Cortex of kidney (tissue), 1 donor: Measurements from ENCODE around the gene CNR2.
"Not testable (repeated sequence)": the region's sequence is repeated elsewhere in the genome, so short reads cannot be mapped to it uniquely, and the experiment has no call there.

Experiments used
- DNase-seq: peaks from one replicate; lab custom pipeline; 2025; lab: John Stamatoyannopoulos, UW

Gene CNR2

DNA sequence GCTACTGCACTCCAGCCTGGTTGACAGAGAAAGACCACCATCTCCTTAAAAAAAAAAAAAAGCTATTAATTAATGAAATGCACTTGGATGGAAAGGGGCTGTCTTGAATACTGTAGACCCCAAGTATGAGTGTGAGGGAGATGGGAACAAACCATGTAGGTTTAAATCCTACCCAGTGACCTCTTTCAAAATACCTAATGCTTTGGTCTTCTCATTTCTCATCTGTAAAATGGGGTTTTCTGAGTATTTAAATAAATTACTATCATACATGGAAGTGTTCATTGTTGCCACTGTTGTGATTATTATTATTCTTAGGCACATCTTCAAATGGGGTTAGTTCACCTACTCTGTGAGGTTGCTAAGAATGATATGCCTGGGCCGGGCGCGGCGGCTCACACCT, 27.9 kb downstream of the CNR2 start:
- DNase-seq, result no peak

DNA sequence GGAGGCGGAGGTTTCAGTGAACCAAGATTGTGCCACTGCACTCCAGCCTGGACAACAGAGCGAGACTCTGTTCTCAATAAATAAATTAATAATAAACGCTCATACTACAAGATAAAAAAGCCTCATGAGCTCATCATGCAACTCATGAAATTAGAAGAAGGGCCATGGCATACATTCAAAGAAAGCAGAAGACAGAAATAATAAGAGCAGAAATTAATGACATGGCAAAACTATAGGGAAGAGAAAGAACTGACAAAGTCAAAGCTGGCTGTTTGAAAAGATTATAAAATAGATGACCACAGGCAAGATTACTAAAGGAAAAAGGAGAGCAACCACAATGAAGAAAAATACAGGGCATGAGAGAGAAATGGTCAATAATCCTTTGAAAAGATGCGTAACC, 30.4 kb downstream of the CNR2 start:
- DNase-seq, result no peak

DNA sequence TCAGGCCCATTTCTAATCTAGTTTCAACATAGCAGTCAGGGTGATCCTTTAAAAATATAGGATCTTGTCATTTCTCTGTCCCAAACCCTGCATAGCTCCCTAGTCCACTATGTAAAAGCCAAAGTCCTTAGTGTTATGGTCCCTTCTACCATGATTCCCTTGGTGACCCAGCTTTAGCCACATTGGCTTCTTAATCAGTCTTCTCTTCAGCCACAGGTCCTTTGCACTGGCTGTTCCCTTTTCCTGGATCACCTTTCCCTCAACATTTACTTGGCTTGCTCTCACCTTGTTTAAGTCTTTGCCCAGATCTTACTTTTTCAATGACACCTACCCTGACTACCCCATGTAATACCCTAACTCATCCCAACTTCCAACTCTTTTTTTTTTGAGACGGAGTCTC, 33.4 kb downstream of the CNR2 start:
- DNase-seq, result no peak

DNA sequence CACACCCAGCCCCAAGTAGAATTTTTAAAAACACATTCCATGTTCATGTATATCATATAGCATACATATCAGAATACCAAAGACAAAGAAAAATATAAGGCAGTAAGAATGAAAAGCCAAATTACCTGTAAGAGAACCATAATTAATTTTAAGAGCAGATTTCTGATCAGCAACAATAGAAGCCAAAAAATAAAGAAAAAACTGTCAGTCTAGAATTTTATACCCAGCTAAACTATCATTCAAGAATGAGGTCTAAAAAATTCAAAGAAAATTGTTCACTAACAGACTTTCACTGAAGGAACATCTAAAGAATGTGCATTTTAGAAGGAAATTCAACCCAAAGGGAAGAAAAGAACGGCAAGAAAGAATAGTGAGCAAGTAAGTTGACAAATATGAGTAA, 34.5 kb downstream of the CNR2 start:
- no peak for DNase-seq

DNA sequence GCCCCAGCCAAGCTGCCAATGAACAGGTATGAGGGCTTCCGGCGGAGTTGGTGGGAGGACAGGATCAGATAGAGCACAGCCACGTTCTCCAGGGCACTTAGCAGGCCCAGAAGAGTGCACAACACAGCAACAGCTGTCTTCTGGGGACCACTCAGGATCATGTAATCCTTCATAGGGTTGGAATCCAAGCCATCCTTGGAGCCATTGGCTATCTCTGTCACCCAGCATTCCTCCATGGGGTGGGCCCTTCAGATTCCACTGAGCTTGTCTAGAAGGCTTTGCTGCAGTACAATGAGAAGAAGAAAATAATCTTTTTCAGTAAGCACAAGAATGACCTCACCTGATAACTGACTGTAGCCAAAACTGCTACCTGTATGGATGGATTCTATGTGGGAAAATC, 37.8 kb downstream of the CNR2 start:
- DNase-seq, result no peak

DNA sequence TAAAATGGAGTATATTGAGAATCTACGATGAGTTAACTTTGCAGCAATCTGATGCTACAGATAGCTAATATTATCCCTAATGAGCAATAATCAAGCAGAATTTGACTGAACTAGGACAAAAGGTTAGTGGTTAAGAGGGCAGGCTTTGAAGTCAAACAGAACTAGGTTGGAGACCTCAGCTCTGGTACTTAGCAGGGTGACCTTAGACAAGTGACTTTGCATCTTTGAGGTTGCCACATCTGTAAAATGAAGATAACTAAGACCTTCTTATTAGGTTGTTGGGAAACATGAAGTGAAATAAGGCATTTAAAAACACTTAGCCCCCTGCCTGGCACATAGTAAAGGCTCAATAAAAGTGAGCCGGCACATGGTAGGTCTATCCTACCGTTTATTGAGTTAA, 40.7 kb downstream of the CNR2 start:
- DNase-seq, result no peak

DNA sequence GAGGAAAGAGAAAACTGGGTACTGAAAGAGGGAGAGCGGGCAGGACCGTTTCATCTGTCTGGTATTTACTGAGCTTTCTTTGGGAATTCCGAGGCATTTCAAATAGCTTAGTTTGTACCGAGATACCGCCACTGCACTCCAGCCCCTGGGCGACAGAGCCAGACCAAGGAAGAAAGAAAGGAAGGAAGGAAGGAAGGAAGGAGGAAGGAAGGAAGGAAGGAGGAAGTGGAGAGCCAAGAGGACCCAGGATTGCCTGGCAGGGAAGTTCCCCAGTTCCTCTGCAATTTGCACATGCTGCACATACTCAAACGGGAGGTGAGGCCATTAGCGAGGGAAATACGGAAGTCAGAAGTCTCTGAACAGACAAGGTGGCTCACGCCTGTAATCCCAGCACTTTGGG, 44.1 kb downstream of the CNR2 start:
- no peak for DNase-seq

DNA sequence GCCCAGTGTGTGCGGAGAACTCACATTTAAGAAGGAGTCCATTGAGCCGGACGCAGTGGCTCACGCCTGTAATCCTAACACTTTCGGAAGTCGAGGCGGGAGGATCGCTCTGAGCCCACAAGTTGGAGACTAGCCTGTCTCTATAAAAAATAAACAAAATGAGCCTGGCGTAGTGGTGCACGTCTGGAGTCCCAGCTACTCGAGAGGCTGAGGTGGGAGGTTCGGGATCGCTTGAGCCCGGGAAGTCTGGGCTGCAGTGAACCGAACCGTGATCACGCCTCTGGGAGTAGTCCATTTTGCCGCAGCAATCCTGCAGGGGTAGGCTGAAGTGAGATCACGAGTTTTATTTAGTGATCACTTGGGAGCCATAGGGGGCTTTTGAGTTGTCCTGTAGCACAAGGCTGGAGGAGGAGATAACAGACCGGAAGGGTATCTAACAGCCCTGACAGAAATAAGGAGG, 44.6 kb downstream of the CNR2 start:
- DNase-seq, result no peak

DNA sequence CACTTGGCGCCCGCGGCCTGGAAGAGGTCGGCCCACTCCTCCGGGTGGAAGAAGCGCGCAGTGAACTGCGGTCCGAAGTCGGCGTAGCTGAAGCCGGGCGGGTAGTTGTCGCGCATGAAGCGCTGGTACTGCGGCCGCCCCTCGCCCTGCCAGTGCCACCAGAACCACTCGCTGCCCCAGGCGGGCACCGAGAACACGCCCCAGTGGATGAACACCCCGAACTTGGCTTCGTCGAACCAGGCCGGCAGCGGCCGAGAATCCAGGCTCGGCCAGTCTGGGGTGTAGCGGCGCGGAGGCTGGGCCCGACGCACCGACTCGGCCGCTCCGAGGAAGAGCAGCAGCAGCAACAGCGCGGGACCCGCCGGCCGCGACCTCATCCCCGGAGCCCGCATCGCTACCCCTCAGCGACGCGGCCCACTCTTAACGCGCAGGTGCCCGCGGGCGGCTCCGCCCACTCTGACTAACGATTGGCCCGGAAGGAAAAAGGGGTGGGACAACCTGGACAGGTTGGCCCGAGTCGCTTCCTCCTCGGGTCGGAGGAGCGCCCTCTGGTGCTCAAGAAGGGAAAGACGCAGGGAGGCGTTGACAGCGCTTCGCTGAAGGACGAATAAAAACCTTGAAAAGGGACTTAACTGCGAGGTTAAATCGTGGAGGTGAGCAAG, 45.1 kb downstream of the CNR2 start, which contains the start of gene FUCA1:
Gene FUCA1, minus strand, starts transcription at position 396 of the 662 bp plus-strand sequence. Its CDS starts 4 bp downstream, at position 392.
- DNase-seq, result no peak

DNA sequence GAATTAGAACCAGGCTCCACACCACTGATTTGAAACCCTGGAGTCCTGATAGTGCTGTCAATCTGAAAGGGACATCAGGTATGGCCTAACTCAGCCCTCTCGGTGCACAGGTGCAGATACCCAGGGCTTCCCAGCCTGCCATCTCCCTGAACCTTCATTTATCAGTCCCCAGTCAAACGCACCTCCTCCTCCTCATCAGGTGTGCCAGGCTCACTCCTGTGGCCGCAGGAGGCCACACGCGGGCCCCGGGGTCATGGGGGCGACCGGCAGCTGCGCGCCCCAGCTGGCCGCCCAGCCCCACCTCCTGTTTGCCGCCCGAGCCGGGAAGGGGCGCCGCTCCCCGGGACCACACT, 45.6 kb downstream of the CNR2 start:
- DNase-seq, result no peak

DNA sequence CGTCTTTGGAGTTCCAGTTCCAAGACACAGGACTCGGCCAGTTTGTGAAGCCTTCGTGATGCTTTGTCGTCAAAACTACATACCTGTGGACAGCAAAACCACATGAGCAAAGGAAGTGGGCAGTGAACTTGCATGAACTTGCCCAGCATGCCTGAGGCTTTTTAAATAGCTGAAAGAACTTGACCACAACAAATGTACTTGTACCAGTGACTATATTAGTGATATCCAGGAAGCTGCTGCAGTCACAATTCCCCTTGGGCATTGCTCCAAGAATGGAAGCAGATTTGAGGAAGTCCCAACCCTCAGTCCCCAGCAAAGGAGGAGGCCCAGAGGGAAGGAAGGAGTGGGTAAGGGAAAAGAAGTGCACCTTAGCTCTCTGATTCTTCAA, 47.6 kb downstream of the CNR2 start:
- DNase-seq, result no peak

DNA sequence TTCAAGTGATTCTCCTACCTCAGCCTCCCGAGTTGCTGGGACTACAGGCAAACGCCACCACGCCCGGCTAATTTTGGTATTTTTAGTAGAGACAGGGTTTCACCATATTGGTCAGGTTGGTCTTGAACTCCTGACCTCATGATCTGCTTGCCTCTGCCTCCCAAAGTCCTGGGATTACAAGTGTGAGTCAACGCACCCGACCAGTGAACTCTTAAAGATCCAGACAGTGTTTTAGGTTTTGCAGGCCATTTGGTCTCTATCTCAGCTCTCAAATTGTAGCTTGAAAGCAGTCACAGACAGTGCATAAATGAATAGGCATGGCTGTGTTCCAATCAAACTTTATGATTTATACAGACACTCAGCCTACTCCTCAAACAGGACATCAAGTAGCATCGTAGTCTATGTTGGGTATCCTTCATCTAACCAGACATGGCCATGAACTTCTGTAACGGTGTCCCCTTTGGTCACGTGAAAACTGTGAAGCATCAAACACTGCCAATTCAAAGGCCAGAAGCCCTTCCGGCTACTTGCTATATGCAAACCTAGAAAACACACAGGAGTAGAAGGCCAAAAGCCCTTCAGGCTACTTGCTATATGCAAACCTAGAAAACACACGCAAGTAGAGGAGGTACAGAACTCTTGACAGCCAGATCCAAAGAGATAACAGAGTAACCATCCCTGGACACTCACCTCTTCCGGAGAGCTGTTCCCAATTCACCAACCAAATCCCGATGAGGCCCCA, 48.2 kb downstream of the CNR2 start:
- DNase-seq, result no peak

DNA sequence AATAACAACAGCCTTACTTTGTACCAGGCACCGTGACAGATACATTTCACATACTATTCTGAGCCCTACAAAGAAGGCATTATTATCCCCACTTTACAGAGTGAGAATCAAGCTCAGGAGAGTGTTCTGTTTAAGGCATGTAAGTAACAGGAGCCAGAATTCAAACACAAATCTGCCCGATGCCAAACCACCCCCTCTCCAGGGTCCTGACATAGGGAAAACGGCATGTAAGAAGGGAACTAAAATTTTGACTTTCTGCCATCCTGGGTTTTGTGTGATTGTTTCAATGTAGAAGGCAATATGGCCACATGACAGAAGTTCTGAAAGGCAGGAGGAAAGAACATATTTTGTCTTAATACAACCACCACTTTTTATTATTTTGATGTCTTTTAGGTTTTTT, 50.5 kb downstream of the CNR2 start:
- no peak for DNase-seq

DNA sequence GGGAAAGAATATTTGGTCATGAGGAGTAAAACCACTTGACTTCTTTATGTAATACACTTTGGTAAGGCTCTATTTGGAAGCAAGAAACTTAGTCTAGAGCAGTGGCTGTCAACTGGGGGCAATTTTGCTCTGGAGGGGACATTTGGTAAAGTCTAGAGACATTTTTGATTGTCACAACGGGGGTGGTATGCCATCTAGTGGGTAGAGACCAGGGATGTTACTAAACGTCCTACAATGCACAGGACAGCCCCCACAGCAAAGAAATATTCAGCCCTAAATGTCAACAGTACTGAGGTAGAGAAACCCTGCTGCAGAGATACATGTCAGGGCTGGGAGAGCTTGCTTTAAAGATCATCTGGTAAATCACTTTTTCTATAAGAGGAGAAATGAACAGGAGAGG, 58.6 kb downstream of the CNR2 start:
- DNase-seq, result no peak

DNA sequence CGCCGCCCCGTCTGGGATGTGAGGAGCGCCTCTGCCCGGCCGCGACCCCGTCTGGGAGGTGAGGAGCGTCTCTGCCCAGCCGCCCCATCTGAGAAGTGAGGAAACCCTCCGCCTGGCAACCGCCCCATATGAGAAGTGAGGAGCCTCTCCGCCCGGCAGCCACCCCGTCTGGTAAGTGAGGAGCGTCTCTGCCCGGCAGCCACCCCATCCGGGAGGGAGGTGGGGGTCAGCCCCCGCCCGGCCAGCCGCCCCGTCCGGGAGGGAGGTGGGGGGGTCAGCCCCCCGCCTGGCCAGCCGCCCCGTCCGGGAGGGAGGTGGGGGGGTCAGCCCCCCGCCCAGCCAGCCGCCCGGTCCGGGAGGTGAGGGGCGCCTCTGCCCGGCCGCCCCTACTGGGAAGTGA, 60.0 kb downstream of the CNR2 start:
- DNase-seq, result not testable (repeated sequence)

DNA sequence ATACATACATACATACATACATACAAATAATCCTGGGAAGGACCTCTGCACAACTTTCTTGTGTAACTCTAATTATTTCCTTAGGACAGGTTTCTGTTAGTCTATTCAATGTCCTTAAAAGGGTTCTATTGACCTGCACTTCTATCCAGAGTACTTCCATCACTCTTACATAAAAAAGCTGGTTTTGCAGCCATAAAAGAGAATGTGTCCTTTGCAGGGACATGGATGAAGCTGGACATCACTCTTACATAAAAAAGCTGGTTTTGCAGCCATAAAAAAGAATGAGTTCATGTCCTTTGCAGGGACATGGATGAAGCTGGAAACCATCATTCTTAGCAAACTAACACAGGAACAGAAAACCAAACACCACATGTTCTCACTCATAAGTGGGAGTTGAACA, 61.8 kb downstream of the CNR2 start:
- not testable (repeated sequence) for DNase-seq

DNA sequence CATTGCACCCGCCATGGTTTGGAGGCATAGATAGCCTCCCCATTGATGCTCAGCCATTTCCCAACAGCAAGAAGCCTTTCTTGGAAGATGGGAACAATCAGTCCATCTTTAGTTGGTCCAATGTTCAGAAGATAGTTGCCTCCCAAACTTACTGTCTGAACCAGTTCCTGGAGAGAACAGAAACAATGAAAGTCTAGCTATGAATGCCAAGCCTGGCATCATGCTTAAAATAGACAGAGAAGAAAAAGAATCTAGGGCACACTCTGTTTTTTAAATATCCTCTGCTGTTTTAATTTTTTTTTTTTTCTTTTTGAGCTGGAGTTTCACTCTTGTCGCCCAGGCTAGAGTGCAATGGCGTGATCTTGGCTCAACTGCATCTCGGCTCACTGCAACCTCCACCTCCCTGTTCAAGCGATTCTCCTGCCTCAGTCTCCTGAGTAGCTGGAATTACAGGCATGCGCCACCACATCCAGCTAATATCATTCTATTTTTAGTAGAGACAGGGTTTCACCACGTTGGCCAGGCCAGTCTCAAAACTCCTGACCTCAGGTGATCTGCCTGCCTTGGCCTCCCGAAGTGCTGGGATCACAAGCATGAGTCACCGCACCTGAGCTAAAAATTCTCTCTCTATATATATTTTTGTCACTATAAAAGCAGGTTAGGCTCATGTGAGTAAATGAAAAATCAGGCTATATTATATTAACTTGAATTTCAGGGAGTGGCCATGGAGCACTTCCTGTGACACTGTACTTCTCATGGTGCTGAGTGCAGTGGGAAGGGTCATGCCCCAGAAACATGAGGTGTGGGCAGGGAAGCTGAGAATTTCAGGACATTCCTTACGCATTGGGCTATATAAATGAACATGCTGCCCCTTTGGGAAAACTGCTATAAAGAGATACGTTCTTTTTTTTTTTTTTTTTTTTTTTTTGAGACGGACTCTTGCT, 64.2 kb downstream of the CNR2 start:
- no peak for DNase-seq

DNA sequence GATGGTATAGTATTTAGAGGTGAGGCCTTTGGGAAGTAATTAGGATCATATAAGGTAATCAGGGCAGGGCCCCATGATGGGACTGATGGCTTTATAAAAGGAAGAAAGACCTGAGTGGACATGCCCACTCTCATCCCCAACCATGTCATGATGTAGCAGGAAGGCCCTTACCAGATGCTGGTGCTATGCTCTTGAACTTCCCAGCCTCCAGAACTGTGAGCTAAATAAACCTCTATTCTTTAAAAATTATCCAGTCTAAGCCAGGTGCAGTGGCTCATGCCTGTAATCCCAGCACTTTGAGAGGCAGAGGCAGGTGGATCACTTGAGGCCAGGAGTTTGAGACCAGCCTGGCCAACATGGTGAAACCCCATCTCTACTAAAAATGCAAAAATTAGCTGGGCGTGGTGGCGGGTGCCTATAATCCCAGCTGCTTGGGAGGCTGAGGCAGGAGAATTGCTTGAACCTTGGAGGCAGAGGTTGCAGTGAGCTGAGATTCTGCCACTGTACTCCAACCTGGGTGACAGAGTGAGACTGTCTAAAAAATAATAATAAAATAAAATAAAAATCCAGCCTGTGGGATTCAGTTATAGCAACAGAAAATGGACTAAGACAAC, 65.6 kb downstream of the CNR2 start:
- DNase-seq, result not testable (repeated sequence)

DNA sequence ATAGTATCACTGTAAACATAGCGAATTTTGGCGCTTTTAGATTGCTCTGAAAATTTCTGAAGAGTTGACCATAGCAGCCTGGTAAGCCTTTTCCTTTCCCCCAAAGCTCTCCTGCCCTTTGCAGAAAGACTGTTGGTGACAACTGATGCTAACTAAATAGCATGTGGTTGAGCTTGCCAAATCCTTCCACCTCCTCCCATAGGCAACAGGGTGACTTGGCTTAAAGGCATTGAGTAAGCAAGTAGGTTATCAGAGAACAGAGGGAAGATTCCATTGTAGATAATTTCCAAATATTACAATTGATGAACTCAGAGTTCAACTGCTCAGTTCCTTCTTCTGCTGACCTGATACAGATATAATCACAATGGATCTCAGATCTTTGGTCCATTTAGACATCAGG, 68.0 kb downstream of the CNR2 start:
- no peak for DNase-seq

DNA sequence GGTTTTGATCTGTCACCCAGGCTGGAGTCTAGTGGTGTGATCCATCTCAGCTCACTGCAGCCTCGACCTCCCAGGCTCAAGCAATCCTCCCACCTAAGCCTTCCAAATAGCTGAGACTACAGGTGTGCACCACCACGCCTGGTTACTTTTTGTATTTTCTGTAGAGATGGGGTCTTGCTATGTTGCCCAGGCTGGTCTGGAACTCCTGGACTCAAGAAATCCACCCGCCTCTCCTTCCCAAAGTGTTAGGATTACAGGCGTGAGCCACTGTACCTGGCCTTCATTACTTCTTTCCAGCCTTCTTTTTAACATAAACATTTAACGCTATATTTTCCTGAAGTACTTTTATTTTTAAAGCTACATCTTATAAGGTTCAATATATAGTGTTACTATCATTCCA, 69.5 kb downstream of the CNR2 start:
- DNase-seq, result no peak

DNA sequence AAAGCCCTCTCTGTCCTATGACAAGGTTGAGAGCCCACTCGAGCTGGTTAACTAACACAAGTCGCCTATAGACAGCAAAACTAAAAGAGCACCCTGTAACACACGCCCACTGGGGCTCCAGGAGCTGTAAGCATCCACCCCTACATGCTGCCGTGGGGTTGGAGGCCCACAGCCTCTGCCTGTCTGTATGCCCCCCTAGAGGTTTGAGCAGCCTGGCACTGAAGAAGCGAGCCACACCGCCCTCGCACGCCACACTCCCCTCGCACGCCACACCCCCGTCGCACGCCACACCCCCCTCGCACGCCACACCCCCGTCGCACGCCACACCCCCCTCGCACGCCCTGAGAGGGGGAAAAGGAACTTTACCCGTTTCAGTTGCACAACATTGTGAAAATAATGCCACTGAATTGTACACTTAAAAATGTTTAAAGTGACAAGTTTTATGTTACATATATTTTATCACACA, 74.7 kb downstream of the CNR2 start:
- DNase-seq, result no peak

DNA sequence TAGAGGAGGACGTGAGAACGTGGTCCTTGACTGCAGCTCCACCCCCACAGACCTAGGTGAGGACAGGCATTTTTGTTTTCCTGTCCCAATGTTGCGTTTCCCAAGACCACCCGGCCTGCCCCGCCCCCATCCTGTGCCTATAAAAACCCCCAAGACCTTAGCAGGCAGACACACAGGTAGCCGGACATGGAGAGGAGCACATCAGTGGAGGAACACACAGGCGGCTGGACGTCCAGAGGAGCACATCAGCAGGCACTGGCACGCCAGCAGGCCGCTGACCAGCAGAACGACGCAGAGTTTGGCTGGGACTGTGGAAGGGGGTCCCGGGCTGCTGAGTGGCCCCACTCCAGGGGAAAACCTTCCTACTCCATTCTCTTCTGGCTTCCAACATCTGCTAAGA, 75.3 kb downstream of the CNR2 start:
- no peak for DNase-seq
